Islet of Langerhans (tissue), 1 donor: ENCODE measurements around the gene CALHM3.
"Not testable (repeated sequence)": the region's sequence is repeated elsewhere in the genome, so short reads cannot be mapped to it uniquely, and the experiment has no call there.

Experiments
- FAIRE-seq: peaks from one replicate; lab custom pipeline; 2011; peaks lifted over from hg19 to GRCh38; lab: Jason Lieb, UNC

Gene CALHM3

GRCh38 chr10:103502849-103503660 is 24.0 kb upstream of the CALHM3 start:
- no peak for FAIRE-seq

GRCh38 chr10:103501186-103501585 is 22.1 kb upstream of the CALHM3 start:
- FAIRE-seq, result no peak

DNA sequence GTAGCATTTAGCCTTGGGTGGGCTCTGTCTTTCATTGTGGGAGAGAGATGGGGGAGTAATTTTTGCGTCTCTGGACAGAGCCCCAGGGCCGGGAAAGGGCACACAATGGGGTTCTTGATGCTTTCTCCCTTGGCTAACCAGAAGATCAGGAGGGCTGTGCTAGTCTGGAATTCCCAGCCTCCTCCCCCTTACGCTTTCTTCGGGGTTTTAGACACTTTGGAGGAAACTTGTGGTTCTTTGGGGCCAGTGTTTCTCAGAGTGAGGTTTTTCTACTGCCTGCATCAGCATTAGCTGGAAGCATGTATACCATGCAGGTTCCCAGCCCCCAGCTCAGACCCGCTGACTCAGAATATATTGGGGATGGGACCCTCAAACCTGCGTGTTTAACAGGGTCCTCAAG is 21.4 kb upstream of the CALHM3 start:
- no peak for FAIRE-seq

DNA sequence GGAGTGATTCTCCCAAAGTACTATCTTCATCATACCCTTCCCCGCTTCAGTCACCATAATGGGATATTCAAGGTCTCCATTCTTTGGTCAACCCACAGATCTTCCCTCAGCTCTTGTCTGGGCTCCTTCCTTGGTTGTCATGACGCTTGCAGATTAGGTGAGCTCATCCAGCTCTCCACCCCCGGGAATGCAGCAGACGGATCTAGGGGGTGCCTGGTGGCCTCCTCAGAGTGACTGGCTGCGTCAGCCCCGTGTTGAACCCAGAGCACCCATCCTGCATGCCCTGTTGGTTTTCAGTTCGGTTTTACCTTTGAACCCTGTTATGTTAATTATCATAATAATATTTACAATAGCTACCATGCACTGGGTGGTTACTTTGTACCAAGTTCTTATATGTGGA is 20.8 kb upstream of the CALHM3 start:
- no peak for FAIRE-seq

DNA sequence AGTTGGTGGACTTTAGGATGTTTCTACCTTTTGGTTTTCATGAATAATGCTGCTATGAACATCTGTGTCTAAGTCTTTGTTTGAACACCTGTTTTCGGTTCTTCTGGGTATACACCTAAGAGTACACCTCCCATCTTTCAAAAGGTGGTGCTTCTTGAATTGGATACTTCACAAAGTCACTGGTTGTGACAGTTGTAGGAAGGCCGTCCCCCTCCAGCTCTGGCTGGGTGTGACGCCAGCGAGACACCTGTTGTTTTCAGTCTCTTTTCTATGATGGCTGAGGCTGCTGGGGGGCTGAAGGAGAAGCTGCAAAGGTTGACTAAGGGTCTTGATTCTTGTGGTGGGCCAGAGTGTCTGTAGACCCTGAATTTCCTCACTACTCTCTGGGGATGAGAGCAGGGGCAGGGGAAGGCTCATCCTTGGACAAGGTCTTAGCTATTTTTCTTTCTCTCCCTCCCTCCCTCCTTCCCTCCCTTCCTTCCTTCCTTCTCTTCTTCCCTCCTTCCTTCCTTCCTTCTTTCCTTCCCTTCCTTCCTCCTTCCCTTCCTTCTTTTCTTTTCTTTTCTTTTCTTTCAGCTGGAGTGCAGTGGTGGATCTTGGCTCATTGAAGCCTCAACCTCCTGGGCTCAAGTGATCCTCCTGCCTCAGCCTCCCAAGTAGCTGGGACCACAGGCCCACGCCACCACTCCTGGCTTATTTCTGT is 20.0 kb upstream of the CALHM3 start:
- FAIRE-seq, result no peak

DNA sequence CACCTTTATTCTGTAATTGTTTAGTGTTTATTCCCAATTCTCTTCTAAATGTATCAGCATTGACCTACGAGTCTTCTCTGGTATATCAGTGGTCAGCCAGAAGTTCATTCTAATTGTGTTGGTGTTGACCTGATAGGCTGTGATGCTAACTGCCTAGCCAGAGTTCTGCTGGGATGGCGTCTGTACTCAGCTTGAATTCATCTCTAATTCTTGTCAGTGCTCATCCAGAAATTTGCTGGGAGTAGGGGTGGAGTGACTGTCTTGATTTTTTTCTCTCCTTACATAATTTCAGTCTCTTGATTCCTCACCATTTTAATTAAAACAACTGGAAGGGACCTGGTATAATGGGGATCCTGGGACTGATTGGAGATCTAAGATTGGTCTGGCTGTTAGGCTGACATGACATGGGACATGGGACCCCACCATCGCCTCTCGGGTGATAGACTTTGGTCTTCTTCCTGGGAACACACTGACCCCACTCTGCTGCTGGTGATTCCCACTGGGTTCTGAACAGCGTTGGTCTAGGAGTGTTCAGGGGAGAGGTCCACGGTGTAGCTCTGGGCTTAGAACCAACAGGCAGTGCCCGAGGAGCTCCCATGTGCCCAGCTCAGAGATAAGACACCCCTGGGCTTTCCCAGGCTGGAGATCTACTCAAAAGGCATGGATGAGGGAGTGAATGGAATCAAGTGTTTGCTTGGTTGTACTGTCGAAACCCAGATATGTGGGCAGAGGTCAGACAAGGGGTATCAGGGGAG is 18.3 kb upstream of the CALHM3 start:
- no peak for FAIRE-seq

DNA sequence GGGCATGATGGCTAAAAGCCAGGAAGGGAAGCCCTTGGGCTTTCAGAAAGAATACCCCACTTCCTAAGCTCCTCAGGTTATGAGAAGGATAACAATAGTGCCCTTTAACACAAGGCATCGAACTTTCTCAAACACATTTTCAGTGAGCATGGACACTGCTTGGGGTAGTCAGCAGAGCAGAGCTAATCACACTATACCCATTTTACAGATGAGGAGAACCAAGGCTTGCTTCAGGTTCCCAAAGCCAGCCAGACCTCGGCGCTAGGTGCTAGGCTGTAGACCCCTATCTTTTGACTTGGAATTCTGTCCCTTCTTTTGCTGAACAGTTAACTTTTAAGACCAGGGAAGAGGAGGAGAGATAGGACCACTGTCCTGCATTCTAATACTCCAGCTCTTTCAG is 16.3 kb upstream of the CALHM3 start:
- no peak for FAIRE-seq

- FAIRE-seq, result no peak
Observed at GRCh38 chr10:103493916-103494877, 15.2 kb upstream of the CALHM3 start.

- FAIRE-seq, result no peak
Observed at GRCh38 chr10:103493362-103493915, 14.4 kb upstream of the CALHM3 start, which contains the start of gene NEURL1. Gene NEURL1 (plus strand): TSS chr10:103493705. CDS start chr10:103494388, 683 bp downstream.

DNA sequence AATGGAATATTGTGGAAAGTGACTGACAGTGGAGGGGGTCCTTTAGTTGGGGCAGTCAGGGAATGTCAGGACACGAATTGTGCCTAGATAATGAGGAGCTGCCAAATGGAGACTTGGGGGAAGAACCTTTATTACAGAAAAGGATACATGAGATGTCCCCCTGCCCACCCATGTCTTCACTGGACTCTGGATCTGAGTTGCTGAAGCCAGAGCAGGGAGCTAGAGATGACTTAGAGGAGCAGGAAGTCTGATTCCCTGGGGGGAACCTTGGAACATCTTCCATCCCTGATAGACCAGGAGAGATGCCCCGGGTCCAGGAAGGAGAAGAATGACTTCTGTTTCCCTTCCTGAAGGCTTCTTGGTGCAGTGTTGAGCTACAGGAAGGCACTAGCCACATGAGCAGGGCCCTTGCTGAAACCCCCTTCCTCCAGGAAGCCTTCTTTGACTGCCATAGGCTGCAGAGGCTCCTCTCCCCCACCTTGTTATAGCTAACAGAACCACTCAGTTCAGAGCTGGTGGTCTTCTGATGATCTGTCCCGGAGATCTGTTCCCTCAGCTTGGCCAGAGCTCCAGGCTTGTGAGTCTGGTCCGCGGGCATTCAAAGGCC is 13.7 kb upstream of the CALHM3 start:
- FAIRE-seq, result no peak

DNA sequence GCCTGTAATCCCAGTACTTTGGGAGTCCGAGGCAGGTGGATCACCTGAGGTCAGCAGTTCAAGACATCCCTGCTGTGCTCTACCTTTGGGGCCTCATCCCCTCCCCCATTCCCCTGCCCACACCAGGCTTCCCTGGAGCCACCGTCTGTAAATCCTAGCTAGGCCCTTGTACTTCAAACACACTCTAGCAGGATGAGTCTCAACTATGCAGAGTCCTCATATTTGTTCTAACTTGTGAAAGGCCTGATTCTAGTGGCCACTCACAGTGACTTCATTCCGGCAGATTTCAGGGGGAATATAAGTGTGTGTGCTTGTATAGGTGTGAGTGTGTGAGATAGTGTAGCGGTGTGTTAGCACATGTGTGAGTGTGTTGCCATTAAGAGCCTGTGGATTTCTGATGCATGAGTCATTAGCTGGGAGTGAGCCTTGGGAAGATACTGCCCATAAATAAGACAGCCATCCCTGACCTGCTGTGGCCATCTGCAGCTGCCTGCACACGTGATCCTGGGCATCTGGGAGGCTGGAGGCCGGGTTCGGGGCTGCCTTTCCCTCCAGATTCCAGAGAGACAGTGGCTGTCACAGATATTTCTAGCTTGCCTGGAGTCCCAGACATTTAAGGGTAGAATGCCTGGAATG is 12.8 kb upstream of the CALHM3 start:
- FAIRE-seq, result no peak

GRCh38 chr10:103490986-103491314 is 11.9 kb upstream of the CALHM3 start:
- no peak for FAIRE-seq

GRCh38 chr10:103487410-103487708 is 8.3 kb upstream of the CALHM3 start:
- no peak for FAIRE-seq

- FAIRE-seq, result not testable (repeated sequence)
Observed at GRCh38 chr10:103486635-103487409, 7.8 kb upstream of the CALHM3 start.

GRCh38 chr10:103481974-103482531 is 3.0 kb upstream of the CALHM3 start:
- no peak for FAIRE-seq

- FAIRE-seq, result no peak
Observed at GRCh38 chr10:103480521-103480920, 1.5 kb upstream of the CALHM3 start.

GRCh38 chr10:103478671-103479070 is 369 bp downstream of the CALHM3 start:
- no peak for FAIRE-seq

- no peak for FAIRE-seq
Observed at GRCh38 chr10:103476046-103476768, 2.8 kb downstream of the CALHM3 start.

DNA sequence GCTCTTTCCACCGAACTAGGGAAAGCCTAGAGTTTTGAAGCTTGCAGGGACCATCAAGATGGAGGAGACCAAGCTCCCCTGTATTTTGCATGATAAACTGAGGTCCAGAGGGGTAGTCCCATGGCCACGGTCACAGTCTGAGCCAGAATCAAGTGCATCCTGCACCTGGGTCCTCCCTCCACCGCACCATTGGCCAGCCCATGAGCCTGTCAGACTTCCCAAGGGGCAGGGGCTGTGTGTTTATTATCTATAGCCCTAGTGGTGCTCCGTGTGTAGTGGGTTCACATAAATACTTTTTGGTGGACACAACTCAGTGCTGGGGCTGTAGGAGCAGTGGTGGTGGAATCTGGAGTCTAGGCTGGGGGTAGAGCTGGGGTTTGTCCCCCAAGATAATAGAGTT is 3.6 kb downstream of the CALHM3 start:
- FAIRE-seq, result no peak
